Erythroblast (primary cell): ENCODE measurements around the gene PROM2.

ENCODE experiments used
- GATA1 ChIP-seq: IDR thresholded peaks from 2 replicates; pipeline ENCODE4 v1.6.1; 2011; ENCODE audit warnings: low read depth, mild to moderate bottlenecking, control low read depth, low read length, moderate library complexity
- POLR2A ChIP-seq: IDR thresholded peaks from 2 replicates; pipeline ENCODE4 v1.6.1; 2011; ENCODE audit warnings: mild to moderate bottlenecking, low read length

GRCh38 chr2:95318431-95319220, 44.4 kb downstream of the PROM2 start:
- TF ChIP-seq POLR2A = no peak
- no peak for TF ChIP-seq GATA1
